ENCODE measurements around the gene USH1C. TPM values are rescaled to one million over a fixed set of nuclear protein-coding genes. Genes with fewer than 3 reads are reported as not detected.
A peak's percentile ranks its signal among the peaks of the same experiment; 100 is the strongest.

Gene USH1C
- total and polyA plus RNA-seq, 9 of the 15 experiments (the other 6 are each of a cell fraction or from before 2014, with no cell fraction given), result 0.04 TPM; not detected in 8

DNA sequence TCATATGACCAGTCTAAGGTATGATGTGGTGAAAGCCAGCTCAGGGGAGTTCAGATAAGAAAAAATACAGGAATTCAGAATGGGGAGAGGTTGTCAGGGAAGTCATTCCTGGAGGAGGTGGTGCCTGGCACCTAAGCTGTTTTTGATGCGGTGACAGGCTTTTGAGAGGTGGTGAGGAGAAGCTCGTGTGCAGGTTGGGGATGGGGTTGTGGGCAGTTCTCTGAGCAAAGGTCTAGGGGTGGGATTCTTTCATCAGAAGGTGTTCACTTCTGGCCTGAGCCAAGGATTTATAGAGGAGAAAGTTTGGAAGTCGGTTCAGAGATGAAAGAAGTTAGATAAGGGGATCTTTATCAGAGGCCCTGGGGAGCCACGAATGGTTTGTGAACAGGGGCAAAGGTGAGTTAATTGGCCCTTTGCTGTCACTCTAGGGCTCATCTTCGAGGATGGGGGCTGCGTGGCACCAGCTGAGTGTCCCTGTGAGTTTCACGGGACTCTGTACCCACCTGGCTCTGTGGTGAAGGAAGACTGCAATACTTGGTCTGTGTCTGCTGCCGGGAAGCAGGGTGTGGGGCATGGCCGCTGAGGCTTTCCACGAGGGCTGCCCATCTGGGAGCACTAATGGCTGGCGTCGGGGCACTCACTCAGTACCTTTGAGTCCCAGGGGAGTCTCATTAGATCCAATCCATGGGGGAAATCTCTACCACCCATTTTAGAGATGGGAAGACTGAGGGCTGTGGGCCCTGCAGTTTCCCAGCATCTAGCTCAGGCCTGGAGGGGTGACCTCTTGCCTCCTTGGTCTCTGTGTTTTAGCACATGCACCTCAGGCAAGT, 16.3 kb upstream of the USH1C start:
- no peak for FAIRE-seq
- Histone ChIP-seq H3K9me1 (ENCODE audit: control insufficient read depth, insufficient read depth, low read length) (no peaks in the 10 kb centered on the region), H3K79me2 (ENCODE audit: control insufficient read depth, insufficient read depth, low read length) (no peaks in the 10 kb centered on the region), H3K27me3 (ENCODE audit: control insufficient read depth in 2 of 2, insufficient read depth in 2 of 2, low read length in 2 of 2) (peaks cover 2 to 22% of the 10 kb centered on the region in 2 experiments; a peak in 2 of 5 replicates), H4K20me1 (replicated peaks; ENCODE audit: control insufficient read depth, insufficient read depth, low read length) (peaks cover 6% of the 10 kb centered on the region; the same call in 1 of the 2 replicates), H3K9me3 (replicated peaks; ENCODE audit: control insufficient read depth, insufficient read depth, low read depth, low read length) (no peaks in the 10 kb centered on the region), H3K27ac (ENCODE audit: extremely low read depth, low read depth, low read length) (no peak overlapping the region), H3K4me2 (ENCODE audit: insufficient read depth, low read length) (no peak overlapping the region), H3K9ac (ENCODE audit: insufficient read depth in 1 of 2, low read depth in 2 of 2, low read length in 2 of 2) (no peak overlapping the region), H3K4me1 (replicated peaks in 1 of 2; ENCODE audit: control insufficient read depth in 2 of 2, insufficient read depth in 2 of 2, low read length in 2 of 2) (no peaks in the 10 kb centered on the region; a peak in 1 of 5 replicates), H3K36me3 (ENCODE audit: control insufficient read depth, insufficient read depth, low read length) (no peaks in the 10 kb centered on the region), H3K4me3 (no peak overlapping the region), H2AFZ (ENCODE audit: low read depth, low read length) (no peak overlapping the region)
- TF ChIP-seq NELFE (IDR thresholded peaks at IDR 0.05; ENCODE audit: insufficient read depth, insufficient read length) (no peak), BCOR (IDR thresholded peaks at IDR 0.05) (0 out of 2 replicates have a peak, but pooled peaks have one; percentile 36), FOXJ2 (tag; IDR thresholded peaks at IDR 0.05) (no peak), CEBPG (CRISPR knock-in tag; IDR thresholded peaks at IDR 0.05) (no peak), CEBPG (tag; conservative IDR thresholded peaks at IDR 0.05 in 1 of 2, IDR thresholded peaks at IDR 0.05 in 1 of 2) (no peak), RBM25 (IDR thresholded peaks at IDR 0.05; ENCODE audit: low read depth, low read length, severe bottlenecking) (peak; percentile 61)
- TF ChIP-seq, protein P1, sequence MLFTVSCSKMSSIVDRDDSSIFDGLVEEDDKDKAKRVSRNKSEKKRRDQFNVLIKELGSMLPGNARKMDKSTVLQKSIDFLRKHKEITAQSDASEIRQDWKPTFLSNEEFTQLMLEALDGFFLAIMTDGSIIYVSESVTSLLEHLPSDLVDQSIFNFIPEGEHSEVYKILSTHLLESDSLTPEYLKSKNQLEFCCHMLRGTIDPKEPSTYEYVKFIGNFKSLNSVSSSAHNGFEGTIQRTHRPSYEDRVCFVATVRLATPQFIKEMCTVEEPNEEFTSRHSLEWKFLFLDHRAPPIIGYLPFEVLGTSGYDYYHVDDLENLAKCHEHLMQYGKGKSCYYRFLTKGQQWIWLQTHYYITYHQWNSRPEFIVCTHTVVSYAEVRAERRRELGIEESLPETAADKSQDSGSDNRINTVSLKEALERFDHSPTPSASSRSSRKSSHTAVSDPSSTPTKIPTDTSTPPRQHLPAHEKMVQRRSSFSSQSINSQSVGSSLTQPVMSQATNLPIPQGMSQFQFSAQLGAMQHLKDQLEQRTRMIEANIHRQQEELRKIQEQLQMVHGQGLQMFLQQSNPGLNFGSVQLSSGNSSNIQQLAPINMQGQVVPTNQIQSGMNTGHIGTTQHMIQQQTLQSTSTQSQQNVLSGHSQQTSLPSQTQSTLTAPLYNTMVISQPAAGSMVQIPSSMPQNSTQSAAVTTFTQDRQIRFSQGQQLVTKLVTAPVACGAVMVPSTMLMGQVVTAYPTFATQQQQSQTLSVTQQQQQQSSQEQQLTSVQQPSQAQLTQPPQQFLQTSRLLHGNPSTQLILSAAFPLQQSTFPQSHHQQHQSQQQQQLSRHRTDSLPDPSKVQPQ (CRISPR knock-in tag; IDR thresholded peaks at IDR 0.05; ENCODE audit: borderline replicate concordance), result no peak
- no peak for ATAC-seq
- ChIA-PET POLR2A (no interaction called here), CTCF (ENCODE audit: low intra/inter-chr PET ratio) (no interaction called here)
- in situ Hi-C loops (cut with MboI), result no loop called here
- no peak for DNase-seq (ENCODE audit: extremely low read depth in 1 of 4, low spot score in 3 of 4)
- intact Hi-C loops (cut with micrococcal nuclease), result no loop called here
- 2% methylated on average over 12 of the region's 12 CpGs for WGBS (ENCODE audit: insufficient coverage, low coverage, missing lambda C conversion rate)
- no TSS peak for BruUV-seq (replicated peaks)
